B cell (primary cell): ENCODE results near the gene TOPBP1.

Experiments used
- EZH2 ChIP-seq: IDR thresholded peaks from 2 replicates; pipeline ENCODE4 v1.6.1; 2012; ENCODE audit warnings: borderline replicate concordance, low read depth, mild to moderate bottlenecking, moderate library complexity, low read length; ENCODE audit not compliant: insufficient read depth, poor library complexity, severe bottlenecking
- TF ChIP-seq, protein P1 (sequence below): fragments of 200-600 bp; IDR thresholded peaks from one replicate; pipeline ENCODE4 v1.8.0; 2022; ENCODE audit warnings: antibody characterized with exemption, mild to moderate bottlenecking

DNA sequence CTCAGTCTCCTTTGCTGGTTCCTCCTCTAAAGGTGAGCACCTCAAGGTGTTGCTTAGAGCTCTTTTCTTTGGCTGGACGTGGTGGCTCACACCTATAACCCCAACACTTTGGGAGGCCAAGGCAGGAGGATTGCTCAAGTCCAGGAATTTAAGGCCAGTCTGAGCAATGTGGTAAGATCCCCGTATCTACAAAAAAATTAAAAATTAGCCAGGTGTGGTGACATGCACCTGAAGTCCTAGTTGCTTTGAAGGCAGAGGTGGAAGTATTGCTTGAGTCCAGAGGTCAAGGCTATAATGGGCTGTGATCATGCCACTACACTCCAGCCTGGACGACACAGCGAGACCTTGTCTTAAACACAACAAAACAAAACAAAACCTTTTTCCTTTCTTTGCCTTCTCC is 28.3 kb downstream of the TOPBP1 start:
- TF ChIP-seq, protein P1, sequence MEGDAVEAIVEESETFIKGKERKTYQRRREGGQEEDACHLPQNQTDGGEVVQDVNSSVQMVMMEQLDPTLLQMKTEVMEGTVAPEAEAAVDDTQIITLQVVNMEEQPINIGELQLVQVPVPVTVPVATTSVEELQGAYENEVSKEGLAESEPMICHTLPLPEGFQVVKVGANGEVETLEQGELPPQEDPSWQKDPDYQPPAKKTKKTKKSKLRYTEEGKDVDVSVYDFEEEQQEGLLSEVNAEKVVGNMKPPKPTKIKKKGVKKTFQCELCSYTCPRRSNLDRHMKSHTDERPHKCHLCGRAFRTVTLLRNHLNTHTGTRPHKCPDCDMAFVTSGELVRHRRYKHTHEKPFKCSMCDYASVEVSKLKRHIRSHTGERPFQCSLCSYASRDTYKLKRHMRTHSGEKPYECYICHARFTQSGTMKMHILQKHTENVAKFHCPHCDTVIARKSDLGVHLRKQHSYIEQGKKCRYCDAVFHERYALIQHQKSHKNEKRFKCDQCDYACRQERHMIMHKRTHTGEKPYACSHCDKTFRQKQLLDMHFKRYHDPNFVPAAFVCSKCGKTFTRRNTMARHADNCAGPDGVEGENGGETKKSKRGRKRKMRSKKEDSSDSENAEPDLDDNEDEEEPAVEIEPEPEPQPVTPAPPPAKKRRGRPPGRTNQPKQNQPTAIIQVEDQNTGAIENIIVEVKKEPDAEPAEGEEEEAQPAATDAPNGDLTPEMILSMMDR = no peak
- TF ChIP-seq EZH2 = no peak
